KOPT-K1 (cell line): Measurements from ENCODE around the gene KCNIP1.

ENCODE experiments used
- H3K27ac ChIP-seq: fragments of 200-600 bp; sonication (generic); 2 replicates; pipeline ENCODE4 v1.5.1; 2016; ENCODE audit warnings: antibody characterized with exemption, mild to moderate bottlenecking, low read depth, low read length; ENCODE audit not compliant: poor library complexity, severe bottlenecking
- H3K36me3 ChIP-seq: fragments of 200-600 bp; sonication (generic); 2 replicates; pipeline ENCODE4 v1.5.1; 2017; ENCODE audit warnings: antibody characterized with exemption, mild to moderate bottlenecking, low read length, moderate library complexity; ENCODE audit not compliant: insufficient read depth
- H3K9me3 ChIP-seq: fragments of 200-600 bp; sonication (generic); 2 replicates; pipeline ENCODE4 v1.5.1; 2017; ENCODE audit warnings: antibody characterized with exemption, low read length, mild to moderate bottlenecking; ENCODE audit not compliant: insufficient read depth, poor library complexity, severe bottlenecking

Gene KCNIP1

GRCh38 chr5:170622933-170623332 lies 119.1 kb downstream of the KCNIP1 start:
- Histone ChIP-seq H3K27ac (no peak overlapping the region), H3K36me3 (no peaks in the 10 kb centered on the region), H3K9me3 (no peaks in the 10 kb centered on the region)

- H3K27ac ChIP-seq = no peak overlapping the region
- H3K36me3 ChIP-seq = no peaks in the 10 kb centered on the region
- H3K9me3 ChIP-seq = no peaks in the 10 kb centered on the region
Observed at GRCh38 chr5:170623576-170624181, 119.9 kb downstream of the KCNIP1 start.

- no peaks in the 10 kb centered on the region for H3K9me3 ChIP-seq
- H3K27ac ChIP-seq = no peak overlapping the region
- H3K36me3 ChIP-seq = no peaks in the 10 kb centered on the region
Observed at GRCh38 chr5:170625221-170626165, 121.7 kb downstream of the KCNIP1 start.

GRCh38 chr5:170626507-170627150 lies 122.8 kb downstream of the KCNIP1 start:
- no peak overlapping the region for H3K27ac ChIP-seq
- no peaks in the 10 kb centered on the region for H3K36me3 ChIP-seq
- no peaks in the 10 kb centered on the region for H3K9me3 ChIP-seq

- Histone ChIP-seq H3K9me3 (no peaks in the 10 kb centered on the region), H3K27ac (no peak overlapping the region), H3K36me3 (no peaks in the 10 kb centered on the region)
Observed at GRCh38 chr5:170627271-170627670, 123.5 kb downstream of the KCNIP1 start.

- no peak overlapping the region for H3K27ac ChIP-seq
- no peaks in the 10 kb centered on the region for H3K9me3 ChIP-seq
Observed at GRCh38 chr5:170628028-170628427, 124.2 kb downstream of the KCNIP1 start.

GRCh38 chr5:170628691-170629565 lies 125.1 kb downstream of the KCNIP1 start:
- Histone ChIP-seq H3K9me3 (no peaks in the 10 kb centered on the region), H3K36me3 (no peaks in the 10 kb centered on the region), H3K27ac (no peak overlapping the region)

More at GRCh38 chr5:170628028-170628427, 124.2 kb downstream of the KCNIP1 start:
- H3K36me3 ChIP-seq = no peaks in the 10 kb centered on the region

- H3K9me3 ChIP-seq = no peaks in the 10 kb centered on the region
- no peak overlapping the region for H3K27ac ChIP-seq
Observed at GRCh38 chr5:170629566-170630175, 125.9 kb downstream of the KCNIP1 start.

GRCh38 chr5:170630226-170630625 lies 126.4 kb downstream of the KCNIP1 start:
- Histone ChIP-seq H3K36me3 (no peaks in the 10 kb centered on the region), H3K27ac (no peak overlapping the region)

More at GRCh38 chr5:170629566-170630175, 125.9 kb downstream of the KCNIP1 start:
- no peaks in the 10 kb centered on the region for H3K36me3 ChIP-seq

GRCh38 chr5:170630711-170631141 lies 126.9 kb downstream of the KCNIP1 start:
- no peaks in the 10 kb centered on the region for H3K36me3 ChIP-seq
- no peak overlapping the region for H3K27ac ChIP-seq
- no peaks in the 10 kb centered on the region for H3K9me3 ChIP-seq

More at GRCh38 chr5:170630226-170630625, 126.4 kb downstream of the KCNIP1 start:
- no peaks in the 10 kb centered on the region for H3K9me3 ChIP-seq

GRCh38 chr5:170631466-170632195 lies 127.8 kb downstream of the KCNIP1 start:
- Histone ChIP-seq H3K36me3 (no peaks in the 10 kb centered on the region), H3K9me3 (no peaks in the 10 kb centered on the region), H3K27ac (no peak overlapping the region)

- Histone ChIP-seq H3K36me3 (no peaks in the 10 kb centered on the region), H3K27ac (no peak overlapping the region), H3K9me3 (no peaks in the 10 kb centered on the region)
Observed at GRCh38 chr5:170632266-170632984, 128.6 kb downstream of the KCNIP1 start.

GRCh38 chr5:170632985-170633234 lies 129.1 kb downstream of the KCNIP1 start:
- H3K36me3 ChIP-seq = no peaks in the 10 kb centered on the region
- no peaks in the 10 kb centered on the region for H3K9me3 ChIP-seq
- no peak overlapping the region for H3K27ac ChIP-seq
